SK-N-SH (cell line): ENCODE results near the gene TRIM7. TPM values are rescaled to one million over a fixed set of nuclear protein-coding genes. Genes with fewer than 3 reads are reported as not detected.
A peak's percentile ranks its signal among the peaks of the same experiment; 100 is the strongest.

Source experiments
- CTCF ChIA-PET: fragments of 300-600, 350-600 bp; formaldehyde crosslinking; extraction: SDS; loops from one replicate; lab custom pipeline; 2021; lab: Yijun Ruan, JAX
- POLR2A ChIA-PET: fragments of 350-600 bp; sonication (Branson Sonifier 250); formaldehyde crosslinking; extraction: SDS; loops from one replicate; lab custom pipeline; 2020; ENCODE audit warnings: antibody characterized with exemption, inconsistent platforms; lab: Yijun Ruan, JAX
- DNase-seq: peaks from one replicate; pipeline ENCODE4 v3.0.0; 2012
- H2AFZ ChIP-seq: fragments of 200-600 bp; sonication (generic); 2 replicates; pipeline ENCODE4 v1.8.1; 2016; ENCODE audit warnings: antibody characterized with exemption, mild to moderate bottlenecking, low read depth
- H3F3A ChIP-seq: fragments of 200-600 bp; sonication (generic); replicated peaks from 2 replicates; pipeline ENCODE3; 2016; ENCODE audit warnings: antibody characterized with exemption, mild to moderate bottlenecking; ENCODE audit not compliant: insufficient read depth
- H3K27ac ChIP-seq, 2 experiments: fragments of 200-500 bp in 1 of 2; fragments of 200-600 bp in 1 of 2; sonication (Bioruptor generic) in 1 of 2; sonication (generic), shearing (Covaris generic) in 1 of 2; 2 replicates each; pipeline versions ENCODE4 v1.5.1 to v1.6.1; 2014 to 2016; ENCODE audit warnings: low read depth in 2 of 2, inconsistent platforms in 1 of 2, low read length in 1 of 2, mild to moderate bottlenecking in 1 of 2, mixed read lengths in 1 of 2
- H3K27me3 ChIP-seq: fragments of 200-600 bp; sonication (generic), shearing (Covaris generic); 2 replicates; pipeline ENCODE4 v1.6.1; 2016; ENCODE audit warnings: mixed run types; ENCODE audit not compliant: insufficient read depth
- H3K36me3 ChIP-seq, 2 experiments: fragments of 200-500 bp in 1 of 2; fragments of 200-600 bp in 1 of 2; sonication (Bioruptor generic) in 1 of 2; sonication (generic) in 1 of 2; replicated peaks in 1 of 2; 2 replicates each; pipeline versions ENCODE3 to v1.5.1; 2014 to 2016; ENCODE audit warnings: low read length in 1 of 2, mild to moderate bottlenecking in 1 of 2; ENCODE audit not compliant: insufficient read depth in 2 of 2, control insufficient read depth in 1 of 2
- H3K4me1 ChIP-seq, 2 experiments: fragments of 200-500 bp in 1 of 2; fragments of 200-600 bp in 1 of 2; sonication (Bioruptor generic) in 1 of 2; sonication (generic), shearing (Covaris generic) in 1 of 2; 2 replicates each; pipeline versions ENCODE4 v1.5.1 to v1.6.1; 2014 to 2016; ENCODE audit warnings: low read depth in 1 of 2, low read length in 1 of 2, mixed run types in 1 of 2; ENCODE audit not compliant: insufficient read depth in 2 of 2, control insufficient read depth in 1 of 2
- H3K4me2 ChIP-seq: fragments of 200-600 bp; sonication (generic), shearing (Covaris generic); 2 replicates; pipeline ENCODE4 v1.6.1; 2017; ENCODE audit warnings: mixed run types
- H3K4me3 ChIP-seq, 2 experiments: fragments of 200-500 bp in 1 of 2; fragments of 200-600 bp in 1 of 2; sonication (Bioruptor generic) in 1 of 2; sonication (generic), shearing (Covaris generic) in 1 of 2; 2 replicates each; pipeline versions ENCODE4 v1.5.1 to v1.8.1; 2014 to 2016; ENCODE audit warnings: low read depth in 2 of 2, inconsistent platforms in 1 of 2, low read length in 1 of 2, mild to moderate bottlenecking in 1 of 2, mixed read lengths in 1 of 2, moderate library complexity in 1 of 2
- H3K79me2 ChIP-seq: fragments of 200-600 bp; sonication (generic); 2 replicates; pipeline ENCODE4 v1.8.1; 2017; ENCODE audit warnings: mild to moderate bottlenecking; ENCODE audit not compliant: insufficient read depth
- H3K9ac ChIP-seq: fragments of 200-600 bp; sonication (generic); 2 replicates; pipeline ENCODE4 v1.6.1; 2017; ENCODE audit warnings: mixed run types
- H3K9me2 ChIP-seq: fragments of 200-600 bp; sonication (generic); 2 replicates; pipeline ENCODE4 v1.6.1; 2017; ENCODE audit warnings: mixed run types
- H3K9me3 ChIP-seq: fragments of 200-600 bp; sonication (generic); 2 replicates; pipeline ENCODE4 v1.6.1; 2017; ENCODE audit warnings: mixed run types, mild to moderate bottlenecking, moderate library complexity
- H4K20me1 ChIP-seq: fragments of 200-600 bp; sonication (generic); 2 replicates; pipeline ENCODE4 v1.6.1; 2017; ENCODE audit warnings: mild to moderate bottlenecking, mixed run types; ENCODE audit not compliant: insufficient read depth
- ELF1 ChIP-seq: IDR thresholded peaks from 2 replicates; pipeline ENCODE4 v1.4.0; 2012
- EP300 ChIP-seq, 2 experiments: IDR thresholded peaks; 2 replicates each; pipeline versions ENCODE4 v1.4.0 to v1.6.1; 2012; ENCODE audit warnings: borderline replicate concordance in 1 of 2, low read depth in 1 of 2, low read length in 1 of 2
- EZH2phosphoT487 ChIP-seq: fragments of 200-600 bp; sonication (generic); IDR thresholded peaks from 2 replicates; pipeline ENCODE4 v1.6.1; 2017; ENCODE audit warnings: low read depth, mixed run types, mild to moderate bottlenecking, antibody characterized with exemption, moderate library complexity, borderline replicate concordance
- FOSL2 ChIP-seq: IDR thresholded peaks from 2 replicates; pipeline ENCODE4 v1.4.0; 2012; ENCODE audit warnings: low read depth, mild to moderate bottlenecking, moderate library complexity, borderline replicate concordance
- FOXJ3 ChIP-seq: sonication (generic); formaldehyde crosslinking; IDR thresholded peaks from 2 replicates; pipeline ENCODE4 v1.5.1; 2020; ENCODE audit warnings: mild to moderate bottlenecking, missing genetic modification reagents
- JUND ChIP-seq: IDR thresholded peaks from 2 replicates; pipeline ENCODE4 v1.4.0; 2012
- NFIC ChIP-seq: IDR thresholded peaks from 2 replicates; pipeline ENCODE4 v1.4.0; 2012; ENCODE audit warnings: borderline replicate concordance
- POLR2AphosphoS5 ChIP-seq: IDR thresholded peaks from 2 replicates; pipeline ENCODE4 v1.6.1; 2012; ENCODE audit warnings: low read depth, low read length
- SIN3A ChIP-seq: IDR thresholded peaks from 2 replicates; pipeline ENCODE4 v1.6.1; 2012; ENCODE audit warnings: low read depth, mild to moderate bottlenecking, low read length, moderate library complexity, borderline replicate concordance
- TAF1 ChIP-seq: IDR thresholded peaks from 2 replicates; pipeline ENCODE4 v1.6.1; 2012; ENCODE audit warnings: low read depth, mild to moderate bottlenecking, low read length, moderate library complexity, borderline replicate concordance
- TEAD4 ChIP-seq: IDR thresholded peaks from 2 replicates; pipeline ENCODE4 v1.4.0; 2012; ENCODE audit warnings: mild to moderate bottlenecking, borderline replicate concordance; ENCODE audit not compliant: insufficient read depth
- WGBS: methylation state at CpG from one replicate; pipeline ENCODE4 v1.1.6; 2017; ENCODE audit warnings: low lambda C conversion rate; 5-methylcytosine and 5-hydroxymethylcytosine counted together
- polyA plus RNA-seq, 3 experiments: library from polyadenylated mRNA; depleted of rRNA; stranded (reverse); fragments of >200 nt; gene quantifications; 2 replicates each; pipeline ENCODE4 v1.2.3, GENCODE V29; 2012
- TF ChIP-seq, protein P1 (sequence below): fragments of 150-350 bp; IDR thresholded peaks from 2 replicates; pipeline ENCODE4 v1.6.1; 2017; ENCODE audit warnings: antibody characterized with exemption, low read length, low read depth, borderline replicate concordance
- TF ChIP-seq, protein P2 (sequence below): IDR thresholded peaks from 2 replicates; pipeline ENCODE4 v1.6.1; 2012; ENCODE audit warnings: mild to moderate bottlenecking, low read depth, low read length, moderate library complexity
- TF ChIP-seq, protein P3 (sequence below): IDR thresholded peaks from 2 replicates; pipeline ENCODE4 v1.4.0; 2012; ENCODE audit warnings: low read depth, borderline replicate concordance
- TF ChIP-seq, protein P4 (sequence below): IDR thresholded peaks from 2 replicates; pipeline ENCODE4; 2012
- TF ChIP-seq, protein P5 (sequence below): fragments of 150-350 bp; IDR thresholded peaks from 2 replicates; pipeline ENCODE4 v1.6.1; 2016; ENCODE audit warnings: mild to moderate bottlenecking, low read depth, low read length

TRIM7 gene
- polyA plus RNA-seq, 1 of the 3 experiments (the other 2 are of a cell fraction), result 3.5 TPM

DNA sequence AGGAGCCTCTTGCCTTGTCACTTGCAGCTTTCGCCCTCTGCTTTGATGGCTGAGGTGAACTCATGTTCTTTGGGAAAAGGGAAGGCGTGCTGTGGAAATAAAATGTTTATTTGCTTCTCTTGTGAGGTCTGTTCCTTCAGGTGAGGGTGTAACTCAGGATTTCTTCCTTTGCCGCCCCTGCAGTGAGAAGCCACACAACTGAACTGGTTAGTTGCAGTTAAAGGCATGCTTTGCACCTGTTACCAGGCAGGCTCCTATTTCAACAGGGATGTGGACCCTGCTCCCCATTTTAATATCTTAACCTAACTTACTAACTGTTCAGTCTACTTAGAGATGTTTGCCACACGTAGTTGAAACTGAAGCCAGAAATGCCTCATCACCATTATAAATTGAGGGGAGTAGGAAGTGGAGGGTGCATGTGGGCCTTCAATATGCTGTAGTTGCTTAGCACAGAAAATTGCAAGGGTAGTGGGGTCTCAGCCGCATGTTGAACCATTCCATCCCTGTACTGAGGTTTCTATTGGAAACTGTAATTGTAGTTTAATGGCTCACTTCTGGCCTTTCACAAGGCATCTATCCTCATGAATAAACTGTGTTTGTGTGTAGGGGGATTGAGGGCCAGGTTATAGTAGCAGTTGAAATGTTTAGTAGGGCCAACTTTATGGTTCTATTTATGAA is 30.8 kb upstream of the TRIM7 start:
- peaks cover 50% of the 10 kb centered on the region for H4K20me1 ChIP-seq
- H3K27ac ChIP-seq, result peak overlapping the region; percentile 40 to 57
- POLR2A ChIA-PET, result interaction anchor here (1.0 to 2.8 kb wide), 8 partner anchors 8 to 46 kb away, joined by 3 to 29 read pairs (median 8); partner anchors contain the start of genes RACK1 and TRIM41
- TF ChIP-seq, protein P1, sequence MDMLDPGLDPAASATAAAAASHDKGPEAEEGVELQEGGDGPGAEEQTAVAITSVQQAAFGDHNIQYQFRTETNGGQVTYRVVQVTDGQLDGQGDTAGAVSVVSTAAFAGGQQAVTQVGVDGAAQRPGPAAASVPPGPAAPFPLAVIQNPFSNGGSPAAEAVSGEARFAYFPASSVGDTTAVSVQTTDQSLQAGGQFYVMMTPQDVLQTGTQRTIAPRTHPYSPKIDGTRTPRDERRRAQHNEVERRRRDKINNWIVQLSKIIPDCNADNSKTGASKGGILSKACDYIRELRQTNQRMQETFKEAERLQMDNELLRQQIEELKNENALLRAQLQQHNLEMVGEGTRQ, result no peak
- TF ChIP-seq, protein P2, sequence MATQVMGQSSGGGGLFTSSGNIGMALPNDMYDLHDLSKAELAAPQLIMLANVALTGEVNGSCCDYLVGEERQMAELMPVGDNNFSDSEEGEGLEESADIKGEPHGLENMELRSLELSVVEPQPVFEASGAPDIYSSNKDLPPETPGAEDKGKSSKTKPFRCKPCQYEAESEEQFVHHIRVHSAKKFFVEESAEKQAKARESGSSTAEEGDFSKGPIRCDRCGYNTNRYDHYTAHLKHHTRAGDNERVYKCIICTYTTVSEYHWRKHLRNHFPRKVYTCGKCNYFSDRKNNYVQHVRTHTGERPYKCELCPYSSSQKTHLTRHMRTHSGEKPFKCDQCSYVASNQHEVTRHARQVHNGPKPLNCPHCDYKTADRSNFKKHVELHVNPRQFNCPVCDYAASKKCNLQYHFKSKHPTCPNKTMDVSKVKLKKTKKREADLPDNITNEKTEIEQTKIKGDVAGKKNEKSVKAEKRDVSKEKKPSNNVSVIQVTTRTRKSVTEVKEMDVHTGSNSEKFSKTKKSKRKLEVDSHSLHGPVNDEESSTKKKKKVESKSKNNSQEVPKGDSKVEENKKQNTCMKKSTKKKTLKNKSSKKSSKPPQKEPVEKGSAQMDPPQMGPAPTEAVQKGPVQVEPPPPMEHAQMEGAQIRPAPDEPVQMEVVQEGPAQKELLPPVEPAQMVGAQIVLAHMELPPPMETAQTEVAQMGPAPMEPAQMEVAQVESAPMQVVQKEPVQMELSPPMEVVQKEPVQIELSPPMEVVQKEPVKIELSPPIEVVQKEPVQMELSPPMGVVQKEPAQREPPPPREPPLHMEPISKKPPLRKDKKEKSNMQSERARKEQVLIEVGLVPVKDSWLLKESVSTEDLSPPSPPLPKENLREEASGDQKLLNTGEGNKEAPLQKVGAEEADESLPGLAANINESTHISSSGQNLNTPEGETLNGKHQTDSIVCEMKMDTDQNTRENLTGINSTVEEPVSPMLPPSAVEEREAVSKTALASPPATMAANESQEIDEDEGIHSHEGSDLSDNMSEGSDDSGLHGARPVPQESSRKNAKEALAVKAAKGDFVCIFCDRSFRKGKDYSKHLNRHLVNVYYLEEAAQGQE, result no peak
- TF ChIP-seq, protein P3, sequence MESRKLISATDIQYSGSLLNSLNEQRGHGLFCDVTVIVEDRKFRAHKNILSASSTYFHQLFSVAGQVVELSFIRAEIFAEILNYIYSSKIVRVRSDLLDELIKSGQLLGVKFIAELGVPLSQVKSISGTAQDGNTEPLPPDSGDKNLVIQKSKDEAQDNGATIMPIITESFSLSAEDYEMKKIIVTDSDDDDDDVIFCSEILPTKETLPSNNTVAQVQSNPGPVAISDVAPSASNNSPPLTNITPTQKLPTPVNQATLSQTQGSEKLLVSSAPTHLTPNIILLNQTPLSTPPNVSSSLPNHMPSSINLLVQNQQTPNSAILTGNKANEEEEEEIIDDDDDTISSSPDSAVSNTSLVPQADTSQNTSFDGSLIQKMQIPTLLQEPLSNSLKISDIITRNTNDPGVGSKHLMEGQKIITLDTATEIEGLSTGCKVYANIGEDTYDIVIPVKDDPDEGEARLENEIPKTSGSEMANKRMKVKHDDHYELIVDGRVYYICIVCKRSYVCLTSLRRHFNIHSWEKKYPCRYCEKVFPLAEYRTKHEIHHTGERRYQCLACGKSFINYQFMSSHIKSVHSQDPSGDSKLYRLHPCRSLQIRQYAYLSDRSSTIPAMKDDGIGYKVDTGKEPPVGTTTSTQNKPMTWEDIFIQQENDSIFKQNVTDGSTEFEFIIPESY, result peak; percentile 73; the same call in 1 of the 2 replicates
- TF ChIP-seq FOSL2 (peak; percentile 25; the same call in 1 of the 2 replicates), SIN3A (peak; percentile 70; the same call in 1 of the 2 replicates), POLR2AphosphoS5 (peak; percentile 27), JUND (peak; percentile 50), TEAD4 (peak; percentile 6; the same call in 1 of the 2 replicates), ELF1 (no peak), EZH2phosphoT487 (no peak), TAF1 (no peak), EP300 (IDR thresholded peaks at IDR 0.05; ENCODE audit: borderline replicate concordance in 1 of 2, low read depth in 1 of 2, low read length in 1 of 2) (no peak), NFIC (no peak), FOXJ3 (no peak)
- TF ChIP-seq, protein P4, sequence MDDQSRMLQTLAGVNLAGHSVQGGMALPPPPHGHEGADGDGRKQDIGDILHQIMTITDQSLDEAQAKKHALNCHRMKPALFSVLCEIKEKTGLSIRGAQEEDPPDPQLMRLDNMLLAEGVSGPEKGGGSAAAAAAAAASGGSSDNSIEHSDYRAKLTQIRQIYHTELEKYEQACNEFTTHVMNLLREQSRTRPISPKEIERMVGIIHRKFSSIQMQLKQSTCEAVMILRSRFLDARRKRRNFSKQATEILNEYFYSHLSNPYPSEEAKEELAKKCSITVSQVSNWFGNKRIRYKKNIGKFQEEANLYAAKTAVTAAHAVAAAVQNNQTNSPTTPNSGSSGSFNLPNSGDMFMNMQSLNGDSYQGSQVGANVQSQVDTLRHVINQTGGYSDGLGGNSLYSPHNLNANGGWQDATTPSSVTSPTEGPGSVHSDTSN, result peak; percentile 10; the same call in 1 of the 2 replicates
- TF ChIP-seq, protein P5, sequence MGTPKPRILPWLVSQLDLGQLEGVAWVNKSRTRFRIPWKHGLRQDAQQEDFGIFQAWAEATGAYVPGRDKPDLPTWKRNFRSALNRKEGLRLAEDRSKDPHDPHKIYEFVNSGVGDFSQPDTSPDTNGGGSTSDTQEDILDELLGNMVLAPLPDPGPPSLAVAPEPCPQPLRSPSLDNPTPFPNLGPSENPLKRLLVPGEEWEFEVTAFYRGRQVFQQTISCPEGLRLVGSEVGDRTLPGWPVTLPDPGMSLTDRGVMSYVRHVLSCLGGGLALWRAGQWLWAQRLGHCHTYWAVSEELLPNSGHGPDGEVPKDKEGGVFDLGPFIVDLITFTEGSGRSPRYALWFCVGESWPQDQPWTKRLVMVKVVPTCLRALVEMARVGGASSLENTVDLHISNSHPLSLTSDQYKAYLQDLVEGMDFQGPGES, result no peak
- H3K9me2 ChIP-seq, result no peaks in the 10 kb centered on the region
- H3K9ac ChIP-seq, result no peak overlapping the region
- peaks cover 61 to 84% of the 10 kb centered on the region in 2 experiments for H3K36me3 ChIP-seq
- peaks cover 0 to 15% of the 10 kb centered on the region in 2 experiments; a peak in 1 of 4 replicates for H3K4me1 ChIP-seq
- H3K4me2 ChIP-seq, result no peak overlapping the region
- no peaks in the 10 kb centered on the region for H3K9me3 ChIP-seq
- no peak for DNase-seq
- peaks cover 30% of the 10 kb centered on the region for H3K79me2 ChIP-seq
- H2AFZ ChIP-seq, result no peak overlapping the region
- no peaks in the 10 kb centered on the region for H3K27me3 ChIP-seq
- no peak overlapping the region for H3K4me3 ChIP-seq
- 78% methylated on average over 5 of the region's 5 CpGs for WGBS
- CTCF ChIA-PET, result interaction anchor here (0.9 kb wide), 2 partner anchors 12 to 24 kb away, joined by 3 read pairs; no protein-coding TSS in a partner anchor
- H3F3A ChIP-seq, result peaks cover 73% of the 10 kb centered on the region
